MM.1S (cell line): ENCODE data around the gene ZDHHC11B.
"Not testable (repeated sequence)": the region's sequence is repeated elsewhere in the genome, so short reads cannot be mapped to it uniquely, and the experiment has no call there.

ENCODE experiments used
- DNase-seq: peaks from one replicate; pipeline ENCODE4 v3.0.0-alpha.2; 2015
- H2AFZ ChIP-seq: fragments of 300-600 bp; sonication (generic); 2 replicates; pipeline ENCODE4 v1.6.0; 2016; ENCODE audit warnings: antibody characterized with exemption, low read length
- H3F3A ChIP-seq: fragments of 300-600 bp; sonication (generic); 2 replicates; pipeline ENCODE4 v1.6.1; 2016; ENCODE audit warnings: mild to moderate bottlenecking, antibody characterized with exemption, low read length, moderate library complexity, mixed read lengths; ENCODE audit not compliant: insufficient read depth
- H3K27ac ChIP-seq: fragments of 300-600 bp; sonication (generic); 2 replicates; pipeline ENCODE4 v1.5.1; 2016; ENCODE audit warnings: mild to moderate bottlenecking, low read length
- H3K27me3 ChIP-seq: fragments of 300-600 bp; sonication (generic); replicated peaks from 2 replicates; pipeline ENCODE4 v1.6.0; 2016; ENCODE audit warnings: low read length; ENCODE audit not compliant: insufficient read depth
- H3K36me3 ChIP-seq: fragments of 300-600 bp; sonication (generic); replicated peaks from 2 replicates; pipeline ENCODE4 v1.6.1; 2016; ENCODE audit warnings: mild to moderate bottlenecking, low read length, mixed read lengths; ENCODE audit not compliant: insufficient read depth
- H3K4me1 ChIP-seq: fragments of 300-600 bp; sonication (generic); 2 replicates; pipeline ENCODE4 v1.6.1; 2016; ENCODE audit warnings: low read length, mixed read lengths
- H3K4me2 ChIP-seq: fragments of 300-600 bp; sonication (generic); 2 replicates; pipeline ENCODE4 v1.6.0; 2016; ENCODE audit warnings: low read depth, low read length
- H3K4me3 ChIP-seq: fragments of 300-600 bp; sonication (generic); 2 replicates; pipeline ENCODE4 v1.5.1; 2016; ENCODE audit warnings: low read length, mixed read lengths
- H3K79me2 ChIP-seq: fragments of 300-600 bp; sonication (generic); 2 replicates; pipeline ENCODE4 v1.6.1; 2016; ENCODE audit warnings: mixed run types, low read length, mixed read lengths
- H3K9ac ChIP-seq: fragments of 300-600 bp; sonication (generic); 2 replicates; pipeline ENCODE4 v1.6.1; 2016; ENCODE audit warnings: low read length, mixed read lengths
- H3K9me2 ChIP-seq: fragments of 300-600 bp; sonication (generic); replicated peaks from 2 replicates; pipeline ENCODE4 v1.6.1; 2016; ENCODE audit warnings: mild to moderate bottlenecking, low read length, mixed read lengths; ENCODE audit not compliant: insufficient read depth
- H3K9me3 ChIP-seq: fragments of 300-600 bp; sonication (generic); replicated peaks from 2 replicates; pipeline ENCODE4 v1.6.1; 2016; ENCODE audit warnings: mild to moderate bottlenecking, low read length, mixed read lengths; ENCODE audit not compliant: insufficient read depth
- H4K20me1 ChIP-seq: fragments of 300-600 bp; sonication (generic); 2 replicates; pipeline ENCODE4 v1.6.1; 2016; ENCODE audit warnings: mild to moderate bottlenecking, low read length, moderate library complexity, mixed read lengths; ENCODE audit not compliant: insufficient read depth

ZDHHC11B gene

GRCh38 chr5:798505-799138 is 14.1 kb upstream of the ZDHHC11B start:
- not testable (repeated sequence) for H4K20me1 ChIP-seq, H3K4me2 ChIP-seq, DNase-seq

DNA sequence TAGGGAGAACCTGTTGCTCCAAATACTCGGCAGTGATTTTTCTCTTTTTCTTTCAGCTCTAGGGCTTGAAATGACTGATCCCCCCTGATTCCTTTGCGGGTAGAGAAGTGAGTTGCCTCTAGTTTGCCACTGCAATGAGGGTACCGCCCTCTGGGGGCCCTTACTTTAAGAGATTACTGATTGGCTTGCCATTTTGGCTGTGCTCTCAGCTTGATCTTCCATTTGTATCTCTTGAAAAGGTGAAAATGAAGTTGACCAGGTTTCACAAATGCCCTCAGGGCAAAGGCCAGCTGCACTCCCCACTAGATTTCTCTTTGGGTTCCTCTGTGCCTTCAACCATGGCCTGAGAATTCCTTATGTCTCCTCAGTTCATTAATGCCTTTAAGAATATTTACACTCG is 13.5 kb upstream of the ZDHHC11B start:
- not testable (repeated sequence) for H3K27ac ChIP-seq, H3K27me3 ChIP-seq, H3K4me1 ChIP-seq, H4K20me1 ChIP-seq, DNase-seq, H3K9me3 ChIP-seq, H3K79me2 ChIP-seq, H3K4me2 ChIP-seq, H3K4me3 ChIP-seq, H3K9me2 ChIP-seq, H3K9ac ChIP-seq, H2AFZ ChIP-seq, H3F3A ChIP-seq, H3K36me3 ChIP-seq

More at GRCh38 chr5:798505-799138, 14.1 kb upstream of the ZDHHC11B start:
- not testable (repeated sequence) for H3K4me1 ChIP-seq, H3K9me2 ChIP-seq, H2AFZ ChIP-seq, H3K79me2 ChIP-seq, H3K9ac ChIP-seq, H3K4me3 ChIP-seq, H3K36me3 ChIP-seq, H3K27ac ChIP-seq, H3K27me3 ChIP-seq, H3K9me3 ChIP-seq, H3F3A ChIP-seq

DNA sequence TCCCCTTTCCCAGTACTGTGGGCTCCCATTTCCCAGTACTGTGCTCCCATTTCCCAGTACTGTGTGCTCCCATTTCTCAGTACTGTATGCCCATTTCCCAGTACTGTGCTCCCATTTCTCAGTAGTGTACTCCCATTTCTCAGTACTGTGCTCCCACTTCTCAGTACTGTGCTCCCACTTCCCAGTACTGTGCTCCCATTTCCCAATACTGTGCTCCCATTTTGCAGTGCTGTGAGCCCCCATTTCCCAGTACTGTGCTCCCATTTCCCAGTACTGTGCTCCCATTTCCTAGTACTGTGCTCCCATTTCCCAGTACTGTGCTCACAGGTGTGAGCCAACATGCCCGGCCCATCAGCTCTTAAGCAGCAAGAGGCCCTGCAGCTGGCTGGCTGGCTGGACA is 11.3 kb upstream of the ZDHHC11B start:
- not testable (repeated sequence) for H3K9me3 ChIP-seq, H3K36me3 ChIP-seq, H3K9me2 ChIP-seq, H3K4me1 ChIP-seq, H3F3A ChIP-seq, DNase-seq, H3K79me2 ChIP-seq, H4K20me1 ChIP-seq, H3K4me3 ChIP-seq, H3K27ac ChIP-seq, H3K4me2 ChIP-seq, H3K9ac ChIP-seq, H3K27me3 ChIP-seq, H2AFZ ChIP-seq

DNA sequence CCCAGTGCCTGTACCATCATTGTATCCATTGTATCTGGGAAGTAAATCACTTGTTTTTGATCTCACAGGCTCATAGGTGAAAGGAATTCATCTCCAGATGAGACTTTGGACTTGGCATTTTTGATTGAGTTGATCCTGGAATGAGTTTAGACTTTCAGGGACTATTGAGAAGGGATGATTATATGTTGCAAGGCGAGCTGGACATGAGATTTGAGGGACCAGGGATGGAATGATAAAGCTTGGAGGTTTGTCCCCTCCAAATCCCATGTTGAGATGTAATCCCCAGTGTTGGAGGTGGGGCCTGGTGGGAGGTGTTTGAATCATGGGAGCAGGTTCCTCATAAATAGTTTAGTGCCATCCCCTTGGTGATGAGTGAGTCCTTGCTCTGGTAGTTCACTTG is 10.4 kb upstream of the ZDHHC11B start:
- H3K27me3 ChIP-seq, H3K9ac ChIP-seq, H3K36me3 ChIP-seq: not testable (repeated sequence)

GRCh38 chr5:788703-789102 is 4.2 kb upstream of the ZDHHC11B start:
- H2AFZ ChIP-seq, H3K36me3 ChIP-seq, H4K20me1 ChIP-seq, H3K4me2 ChIP-seq, H3K9me2 ChIP-seq, H3K4me3 ChIP-seq, H3K27ac ChIP-seq, H3K27me3 ChIP-seq, H3K9ac ChIP-seq, H3F3A ChIP-seq, H3K4me1 ChIP-seq, DNase-seq, H3K79me2 ChIP-seq, H3K9me3 ChIP-seq: not testable (repeated sequence)

More for the DNA sequence above, 10.4 kb upstream of the ZDHHC11B start:
- H3K4me3 ChIP-seq, H3F3A ChIP-seq, H3K4me1 ChIP-seq, H3K79me2 ChIP-seq, H3K9me3 ChIP-seq, H3K27ac ChIP-seq, H3K9me2 ChIP-seq, DNase-seq, H2AFZ ChIP-seq, H4K20me1 ChIP-seq, H3K4me2 ChIP-seq: not testable (repeated sequence)

GRCh38 chr5:787857-788233 is 3.3 kb upstream of the ZDHHC11B start:
- H3K9me2 ChIP-seq, H3K27ac ChIP-seq, H3K4me3 ChIP-seq, H3K9ac ChIP-seq, H4K20me1 ChIP-seq, H3K79me2 ChIP-seq, H2AFZ ChIP-seq, H3K4me1 ChIP-seq, H3F3A ChIP-seq, H3K9me3 ChIP-seq, DNase-seq, H3K4me2 ChIP-seq, H3K27me3 ChIP-seq, H3K36me3 ChIP-seq: not testable (repeated sequence)

GRCh38 chr5:787224-787856 is 2.8 kb upstream of the ZDHHC11B start:
- H3K9ac ChIP-seq, H3K79me2 ChIP-seq, H3K9me3 ChIP-seq, H3K4me2 ChIP-seq, H3K36me3 ChIP-seq, H3K9me2 ChIP-seq, H3K27me3 ChIP-seq, H3K27ac ChIP-seq, H3K4me3 ChIP-seq, H3K4me1 ChIP-seq, H2AFZ ChIP-seq, H3F3A ChIP-seq, DNase-seq, H4K20me1 ChIP-seq: not testable (repeated sequence)

DNA sequence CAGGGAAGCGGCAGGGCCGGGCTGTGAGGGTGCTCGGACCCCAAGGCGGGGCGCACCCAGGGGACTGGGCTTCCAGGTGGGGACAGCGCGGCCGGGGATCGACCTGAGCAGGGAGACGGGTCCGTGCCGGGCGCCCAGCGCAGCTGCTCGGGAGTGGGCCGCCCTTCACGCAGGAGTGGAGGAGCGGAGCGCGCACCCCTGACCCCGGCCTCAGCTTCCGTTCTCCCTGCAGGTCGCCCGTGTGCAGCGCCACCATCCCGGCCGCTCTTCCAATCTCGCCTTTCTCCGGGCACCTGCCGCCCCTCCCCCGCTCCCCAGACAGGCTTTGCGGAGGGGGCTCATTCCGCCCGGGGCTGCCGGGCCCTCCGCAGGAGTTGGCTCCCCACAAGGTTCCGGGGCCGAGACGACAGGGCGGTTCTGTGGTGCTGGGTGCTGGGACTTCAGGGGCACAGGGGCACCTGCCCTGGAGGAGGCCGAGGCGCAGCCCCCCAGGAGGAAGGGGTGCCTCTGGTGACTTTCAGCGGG is 714 bp upstream of the ZDHHC11B start:
- H3K4me2 ChIP-seq: peak overlapping the region; percentile 86
- H3K27ac ChIP-seq: not testable (repeated sequence)
- peak overlapping the region; percentile 31; the same call in 1 of the 2 replicates for H3K9ac ChIP-seq

More for the DNA sequence above, 714 bp upstream of the ZDHHC11B start:
- H3K4me3 ChIP-seq: peak overlapping the region; percentile 66
- H3K27me3 ChIP-seq, H3F3A ChIP-seq, H3K9me3 ChIP-seq, H4K20me1 ChIP-seq, DNase-seq, H3K79me2 ChIP-seq, H3K36me3 ChIP-seq, H3K9me2 ChIP-seq, H3K4me1 ChIP-seq: not testable (repeated sequence)
- peak overlapping the region; percentile 75 for H2AFZ ChIP-seq
